GM19238 (cell line): Measurements from ENCODE around the gene PRDM15.

Source experiments
- DNase-seq: peaks from one replicate; pipeline ENCODE4 v3.0.0; 2011; ENCODE audit warnings: low spot score; ENCODE audit not compliant: insufficient read length

PRDM15 gene

GRCh38 chr21:41764558-41765419 is 114.4 kb downstream of the PRDM15 start:
- DNase-seq, result no peak

GRCh38 chr21:41763996-41764395 is 115.1 kb downstream of the PRDM15 start:
- DNase-seq, result no peak

GRCh38 chr21:41763398-41763931 is 115.7 kb downstream of the PRDM15 start:
- DNase-seq, result no peak

- no peak for DNase-seq
These were observed 116.4 kb downstream of the PRDM15 start for GRCh38 chr21:41762753-41763152.

GRCh38 chr21:41761934-41762635 is 117.1 kb downstream of the PRDM15 start:
- DNase-seq, result no peak

- no peak for DNase-seq
These were observed 117.8 kb downstream of the PRDM15 start for GRCh38 chr21:41761211-41761933.

- DNase-seq, result no peak
These were observed 118.7 kb downstream of the PRDM15 start for GRCh38 chr21:41760411-41760810.

GRCh38 chr21:41759926-41760325 is 119.2 kb downstream of the PRDM15 start:
- DNase-seq, result no peak

- no peak for DNase-seq
These were observed 119.8 kb downstream of the PRDM15 start for GRCh38 chr21:41759214-41759840.

- DNase-seq, result no peak
These were observed 120.6 kb downstream of the PRDM15 start for GRCh38 chr21:41758550-41758949.

- no peak for DNase-seq
These were observed 123.0 kb downstream of the PRDM15 start for GRCh38 chr21:41755934-41756773.

GRCh38 chr21:41755258-41755933 is 123.7 kb downstream of the PRDM15 start:
- no peak for DNase-seq

- no peak for DNase-seq
These were observed 124.7 kb downstream of the PRDM15 start for GRCh38 chr21:41754479-41754891.

- DNase-seq, result no peak
These were observed 125.9 kb downstream of the PRDM15 start for GRCh38 chr21:41753006-41753898.

GRCh38 chr21:41752231-41752681 is 126.9 kb downstream of the PRDM15 start:
- DNase-seq, result no peak

GRCh38 chr21:41751611-41752011 is 127.5 kb downstream of the PRDM15 start:
- DNase-seq, result no peak

- no peak for DNase-seq
These were observed 128.5 kb downstream of the PRDM15 start for GRCh38 chr21:41750532-41751151.

- no peak for DNase-seq
These were observed 129.1 kb downstream of the PRDM15 start for GRCh38 chr21:41750051-41750450.
